Testis (tissue), 3 donors: ENCODE measurements around the gene CUL1. TPM values are rescaled to one million over a fixed set of nuclear protein-coding genes. Genes with fewer than 3 reads are reported as not detected.

Experiments
- polyA plus RNA-seq: library from polyadenylated mRNA; stranded (reverse); fragments of 350-450 nt; fragmentation: Illumina TruSeq; extraction: RNeasy Lipid Tissue Mini Kit (QIAGEN cat#74804); gene quantifications from one replicate; pipeline ENCODE4 v1.2.3, GENCODE V29; 2014; ENCODE audit warnings: low read depth, low replicate concordance; ENCODE audit not compliant: insufficient read depth
- small RNA-seq, 2 donors: library from RNA; depleted of rRNA; stranded (forward); fragments of <200 nt; gene quantifications; one replicate each; pipeline ENCODE3, GENCODE V24; 2016
- total RNA-seq, 2 donors: library from RNA; depleted of rRNA; stranded (reverse); fragments of >200 nt; gene quantifications; one replicate each; pipeline ENCODE4 v1.2.3, GENCODE V29; 2016

CUL1 gene
- total and polyA plus RNA-seq, 3 donors from 2014 or later: 151 to 206 (median 161) TPM

Small RNAs within 50 kb of the gene (small RNA-seq; reads per million reads assigned to genes)
- gene RNU7-20P: 0 reads per million in 2 donors

Other genes with a start within 250 kb of the CUL1 start
- gene C7orf33, start 108.1 kb upstream of the CUL1 start, total RNA-seq: under 1 TPM; 0.19 to 0.24 TPM
- gene C7orf33, start 108.1 kb upstream of the CUL1 start, polyA plus RNA-seq: not detected
- 10 to 100 TPM; 27.0 to 36.0 TPM for gene EZH2, start 185.4 kb downstream of the CUL1 start, total RNA-seq
- 60.3 TPM for gene EZH2, start 185.4 kb downstream of the CUL1 start, polyA plus RNA-seq